Chondrocyte (in vitro differentiated cells): ENCODE data around the gene UBL7. TPM values are rescaled to one million over a fixed set of nuclear protein-coding genes. Genes with fewer than 3 reads are reported as not detected.
A peak's percentile ranks its signal among the peaks of the same experiment; 100 is the strongest.

Experiments used
- DNase-seq: peaks from one replicate; pipeline ENCODE4 v3.0.0; 2021; ENCODE audit warnings: mixed read lengths, low spot score
- H3K27ac Mint-ChIP-seq: one replicate; pipeline ENCODE4 v1.8.0; 2021; ENCODE audit warnings: mild to moderate bottlenecking, moderate library complexity, mixed read lengths; ENCODE audit not compliant: unreplicated experiment
- H3K27me3 Mint-ChIP-seq: 2 replicates; pipeline ENCODE4 v1.8.0; 2021; ENCODE audit warnings: low read depth, mixed read lengths
- H3K36me3 Mint-ChIP-seq: 2 replicates; pipeline ENCODE4 v1.8.0; 2021; ENCODE audit warnings: low read depth, mixed read lengths
- H3K4me1 Mint-ChIP-seq: 2 replicates; pipeline ENCODE4 v1.8.0; 2021; ENCODE audit warnings: low read depth, mild to moderate bottlenecking, mixed read lengths
- H3K4me3 Mint-ChIP-seq: one replicate; pipeline ENCODE4 v1.8.0; 2021; ENCODE audit warnings: mild to moderate bottlenecking, moderate library complexity, mixed read lengths; ENCODE audit not compliant: unreplicated experiment
- H3K9me3 Mint-ChIP-seq: 2 replicates; pipeline ENCODE4 v1.8.0; 2021; ENCODE audit warnings: low read depth, mixed read lengths
- CTCF ChIP-seq: fragments of 200-600 bp; sonication (generic); IDR thresholded peaks from 2 replicates; pipeline ENCODE4 v1.5.0; 2021; ENCODE audit warnings: antibody characterized with exemption, mild to moderate bottlenecking, moderate library complexity
- total RNA-seq: library from RNA; stranded (reverse); gene quantifications from 3 replicates; pipeline ENCODE4 v1.2.1, GENCODE V29; 2021

UBL7 gene
- total RNA-seq, 1 donor from 2014 or later, result 30.0 TPM

GRCh38 chr15:74438206-74438605, 22.8 kb downstream of the UBL7 start:
- peaks cover 11% of the 10 kb centered on the region for H3K4me1 Mint-ChIP-seq
- H3K4me3 Mint-ChIP-seq, result no peak overlapping the region
- DNase-seq, result peak; percentile 44
- H3K27me3 Mint-ChIP-seq, result peaks cover 3% of the 10 kb centered on the region
- no peaks in the 10 kb centered on the region for H3K9me3 Mint-ChIP-seq
- no peaks in the 10 kb centered on the region for H3K36me3 Mint-ChIP-seq
- no peak for TF ChIP-seq CTCF
- H3K27ac Mint-ChIP-seq, result no peak overlapping the region

- no peaks in the 10 kb centered on the region for H3K9me3 Mint-ChIP-seq
- no peak overlapping the region for H3K27ac Mint-ChIP-seq
- peak overlapping the region; percentile 62 for H3K4me3 Mint-ChIP-seq
- TF ChIP-seq CTCF, result no peak
- DNase-seq, result no peak
- H3K4me1 Mint-ChIP-seq, result peaks cover 14% of the 10 kb centered on the region
- peaks cover 2% of the 10 kb centered on the region for H3K27me3 Mint-ChIP-seq
- no peaks in the 10 kb centered on the region for H3K36me3 Mint-ChIP-seq
These were observed 26.5 kb downstream of the UBL7 start for GRCh38 chr15:74434263-74435136.

GRCh38 chr15:74433592-74434262, 27.2 kb downstream of the UBL7 start, which contains the start of gene SEMA7A:
SEMA7A (minus strand) TSS chr15:74433958; CDS start chr15:74433918, 40 bp downstream.
- TF ChIP-seq CTCF, result no peak
- peaks cover 2% of the 10 kb centered on the region for H3K27me3 Mint-ChIP-seq
- no peak within 1 kb of the TSS for H3K27ac Mint-ChIP-seq
- peak within 1 kb of the TSS; percentile 64 for H3K4me3 Mint-ChIP-seq
- peaks cover 14% of the 10 kb centered on the region for H3K4me1 Mint-ChIP-seq
- no peak for DNase-seq
- no peaks in the 10 kb centered on the region for H3K9me3 Mint-ChIP-seq
- H3K36me3 Mint-ChIP-seq, result no peaks in the 10 kb centered on the region

- no peak overlapping the region for H3K27ac Mint-ChIP-seq
- no peaks in the 10 kb centered on the region for H3K9me3 Mint-ChIP-seq
- peaks cover 2% of the 10 kb centered on the region for H3K27me3 Mint-ChIP-seq
- no peak for DNase-seq
- no peaks in the 10 kb centered on the region for H3K36me3 Mint-ChIP-seq
- H3K4me3 Mint-ChIP-seq, result peak overlapping the region; percentile 64
- TF ChIP-seq CTCF, result no peak
- peaks cover 14% of the 10 kb centered on the region for H3K4me1 Mint-ChIP-seq
These were observed 27.9 kb downstream of the UBL7 start for GRCh38 chr15:74432968-74433591.

GRCh38 chr15:74432271-74432967, 28.5 kb downstream of the UBL7 start:
- no peak for TF ChIP-seq CTCF
- no peak for DNase-seq
- no peaks in the 10 kb centered on the region for H3K9me3 Mint-ChIP-seq
- H3K36me3 Mint-ChIP-seq, result no peaks in the 10 kb centered on the region
- peaks cover 2% of the 10 kb centered on the region for H3K27me3 Mint-ChIP-seq
- H3K4me3 Mint-ChIP-seq, result peak overlapping the region; percentile 58
- H3K27ac Mint-ChIP-seq, result no peak overlapping the region
- H3K4me1 Mint-ChIP-seq, result peaks cover 14% of the 10 kb centered on the region
